ENCODE data around the gene MASP1.
A peak's percentile ranks its signal among the peaks of the same experiment; 100 is the strongest.

DNA sequence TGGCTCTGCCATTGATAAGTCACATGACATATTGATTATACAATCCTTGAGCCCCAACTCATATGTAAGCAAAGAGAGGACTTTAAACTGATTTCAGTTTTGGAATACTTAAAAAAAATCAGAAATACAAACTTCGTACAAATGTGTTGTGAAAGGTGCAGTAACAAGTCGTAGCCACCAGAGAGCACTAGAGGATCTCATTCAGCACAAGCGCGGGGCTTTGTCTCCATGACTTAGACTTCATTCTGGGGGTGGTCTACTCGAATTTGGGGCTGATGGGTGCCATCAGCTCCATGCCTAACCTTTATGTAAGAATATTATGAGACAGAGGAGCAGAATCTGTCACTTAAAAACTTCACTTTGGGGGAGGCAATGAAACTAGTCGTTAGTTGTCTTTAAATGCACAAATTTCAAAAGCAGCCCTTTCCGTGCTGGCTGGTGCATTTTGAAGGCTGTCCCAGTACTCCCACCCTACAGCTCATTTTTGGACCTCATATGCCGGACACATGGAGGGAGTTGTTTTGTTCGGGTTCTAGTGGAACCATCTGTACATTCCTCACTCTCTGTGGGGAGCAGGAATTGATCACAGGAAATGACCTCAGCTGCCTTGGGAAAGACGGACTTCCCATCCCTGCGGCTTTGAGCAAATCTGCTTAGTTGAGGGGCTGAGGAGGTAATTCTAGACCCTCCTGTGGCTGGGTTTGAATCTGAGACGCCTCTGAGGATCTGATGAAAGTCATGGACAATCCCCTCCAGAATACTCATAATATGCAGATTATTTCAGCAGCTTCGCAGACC is 27.5 kb upstream of the MASP1 start:
- no peak for TF ChIP-seq EZH2 (IDR thresholded peaks at IDR 0.05; ENCODE audit: low read length, missing control alignments)
- TF ChIP-seq CTCF (conservative IDR thresholded peaks at IDR 0.05 in 1 of 2, IDR thresholded peaks at IDR 0.05 in 1 of 2; ENCODE audit: low read depth in 1 of 2, low read length in 2 of 2), result peak; percentile 87 to 96

Measured in fibroblast of lung (primary cell).